CD4-positive, alpha-beta T cell (primary cell): Measurements from ENCODE around the gene HOGA1. TPM values are rescaled to one million over a fixed set of nuclear protein-coding genes. Genes with fewer than 3 reads are reported as not detected.

ENCODE experiments used
- ATAC-seq: fragments of 200-7000 bp; cut with Tn5 transposase; one replicate; pipeline ENCODE4 v1.10.0; 2022; ENCODE audit warnings: mild to moderate bottlenecking; ENCODE audit not compliant: poor library complexity
- CTCF ChIA-PET: fragments of 350-600 bp; sonication (Branson Sonifier 250); formaldehyde crosslinking; loops from one replicate; lab custom pipeline; 2021; ENCODE audit warnings: antibody characterized with exemption, inconsistent platforms; lab: Charles Lee
- POLR2A ChIA-PET: fragments of 350-600 bp; sonication (Branson Sonifier 250); formaldehyde crosslinking; loops from one replicate; lab custom pipeline; 2021; ENCODE audit warnings: antibody characterized with exemption, inconsistent platforms; lab: Charles Lee
- DNase-seq, 14 experiments: peaks; one replicate each; pipeline ENCODE4 v3.0.0-alpha.2; 2013 to 2020; ENCODE audit warnings: mixed read lengths in 2 of 14
- H3K27ac ChIP-seq, 2 donors: one replicate each; pipeline versions ENCODE4 v1.5.1 to v1.7.0; 2013; ENCODE audit warnings: low read length in 2 of 2, low read depth in 1 of 2, mild to moderate bottlenecking in 1 of 2
- H3K27me3 ChIP-seq, 2 experiments: 1 replicate in 1 of 2; 2 replicates in 1 of 2; pipeline versions ENCODE4 v1.6.1 to v1.7.0; 2013; ENCODE audit warnings: low read length in 2 of 2, control low read depth in 1 of 2, mild to moderate bottlenecking in 1 of 2, moderate library complexity in 1 of 2; ENCODE audit not compliant: insufficient read depth in 2 of 2, control insufficient read depth in 1 of 2
- H3K36me3 ChIP-seq: one replicate; pipeline ENCODE4 v1.6.1; 2013; ENCODE audit warnings: low read length, control low read depth; ENCODE audit not compliant: insufficient read depth
- H3K4me1 ChIP-seq: one replicate; pipeline ENCODE4 v1.6.1; 2013; ENCODE audit warnings: low read length, control low read depth; ENCODE audit not compliant: insufficient read depth
- H3K4me3 ChIP-seq: one replicate; pipeline ENCODE4 v1.5.1; 2013; ENCODE audit warnings: mild to moderate bottlenecking, low read length, moderate library complexity
- H3K9me3 ChIP-seq, 2 experiments: 1 replicate in 1 of 2; 2 replicates in 1 of 2; pipeline versions ENCODE4 v1.6.1 to v1.7.0; 2013; ENCODE audit warnings: low read length in 2 of 2, mild to moderate bottlenecking in 2 of 2, control low read depth in 1 of 2, moderate library complexity in 1 of 2; ENCODE audit not compliant: control insufficient read depth in 1 of 2, insufficient read depth in 1 of 2
- H3K27ac Mint-ChIP-seq: one replicate; pipeline ENCODE4 v1.8.0; 2020; ENCODE audit warnings: mixed read lengths
- H3K27me3 Mint-ChIP-seq: one replicate; pipeline ENCODE4 v1.8.0; 2021; ENCODE audit warnings: mixed read lengths
- H3K36me3 Mint-ChIP-seq: one replicate; pipeline ENCODE4 v1.8.0; 2021; ENCODE audit warnings: low read depth, mixed read lengths
- H3K4me1 Mint-ChIP-seq: one replicate; pipeline ENCODE4 v1.8.0; 2021; ENCODE audit warnings: low read depth, mixed read lengths
- H3K4me3 Mint-ChIP-seq: one replicate; pipeline ENCODE4 v1.8.0; 2020; ENCODE audit warnings: mild to moderate bottlenecking, mixed read lengths
- H3K9me3 Mint-ChIP-seq: one replicate; pipeline ENCODE4 v1.8.0; 2020; ENCODE audit warnings: mixed read lengths
- CTCF ChIP-seq: fragments of 200-600 bp; IDR thresholded peaks from one replicate; pipeline ENCODE4 v1.8.0; 2022; ENCODE audit warnings: antibody characterized with exemption, mild to moderate bottlenecking
- intact Hi-C, 2 experiments: fragments of 100-400 bp; cut with DNase I in 1 of 2; cut with micrococcal nuclease in 1 of 2; formaldehyde crosslinking; loops; one replicate each; pipeline versions ENCODE4 v1.15.1 to v1.9.0; 2023 to 2025; cut with DNase I, micrococcal nuclease
- total RNA-seq, 174 experiments: library from RNA in 2 of 174; stranded (reverse) in 2 of 174; gene quantifications; one replicate each; pipeline ENCODE4 v1.2.3 and lab custom pipeline; 2021 to 2026

HOGA1 gene
- total RNA-seq, 2 experiments from 2014 or later, result not detected

DNA sequence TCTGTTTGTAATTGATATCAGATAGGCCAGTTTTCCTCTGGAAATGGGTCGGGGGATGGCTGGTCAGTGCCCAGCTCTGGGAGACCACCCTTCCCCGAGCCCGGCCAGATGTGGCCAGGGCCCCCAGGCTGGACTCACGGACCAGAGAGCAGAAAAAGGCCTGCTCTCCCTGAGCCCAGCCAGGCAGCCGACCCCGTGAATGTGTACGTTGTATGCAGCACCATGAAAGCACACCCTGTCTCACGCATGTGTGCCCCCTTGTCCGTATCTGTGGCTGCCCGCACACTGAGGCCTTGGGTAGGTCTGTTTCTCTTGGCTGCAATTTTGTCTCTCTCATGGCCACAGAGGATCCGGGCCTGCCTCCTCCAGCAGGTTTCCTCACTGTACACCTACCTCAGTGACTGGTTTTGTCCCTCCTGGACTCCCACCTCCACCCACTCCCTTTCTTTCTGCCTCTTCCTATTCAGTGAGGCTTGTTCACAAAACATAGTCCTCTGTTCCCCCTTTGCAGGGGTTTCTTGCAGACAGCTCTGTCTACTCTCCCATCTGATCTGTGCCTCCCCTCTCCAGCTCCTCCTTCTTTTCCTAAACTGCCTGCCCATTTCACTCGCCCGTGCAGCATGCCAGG, 35.2 kb upstream of the HOGA1 start:
- H3K27ac ChIP-seq, result no peak overlapping the region
- no peak for TF ChIP-seq CTCF
- POLR2A ChIA-PET, result no interaction called here
- Mint-ChIP-seq H3K9me3 (no peaks in the 10 kb centered on the region), H3K27me3 (no peaks in the 10 kb centered on the region), H3K4me3 (no peak overlapping the region), H3K27ac (no peak overlapping the region), H3K4me1 (no peaks in the 10 kb centered on the region), H3K36me3 (no peaks in the 10 kb centered on the region)
- no peaks in the 10 kb centered on the region for H3K36me3 ChIP-seq
- CTCF ChIA-PET, result no interaction called here
- no peaks in the 10 kb centered on the region for H3K9me3 ChIP-seq
- ATAC-seq, result no peak
- no peaks in the 10 kb centered on the region for H3K27me3 ChIP-seq
- no peak overlapping the region for H3K4me3 ChIP-seq
- DNase-seq, result no peak
- intact Hi-C loops, result no loop called here
- H3K4me1 ChIP-seq, result peaks cover 4% of the 10 kb centered on the region

- Mint-ChIP-seq H3K9me3 (no peaks in the 10 kb centered on the region), H3K4me1 (no peaks in the 10 kb centered on the region), H3K36me3 (no peaks in the 10 kb centered on the region), H3K27me3 (no peaks in the 10 kb centered on the region), H3K4me3 (no peak overlapping the region), H3K27ac (no peak overlapping the region)
- no peak for TF ChIP-seq CTCF
- Histone ChIP-seq H3K36me3 (no peaks in the 10 kb centered on the region), H3K4me3 (no peak overlapping the region), H3K9me3 (no peaks in the 10 kb centered on the region), H3K27me3 (no peaks in the 10 kb centered on the region), H3K27ac (no peak overlapping the region), H3K4me1 (peaks cover 4% of the 10 kb centered on the region)
- ATAC-seq, result no peak
- DNase-seq, result no peak
- POLR2A ChIA-PET, result no interaction called here
- CTCF ChIA-PET, result no interaction called here
- intact Hi-C loops, result no loop called here
Observed at GRCh38 chr10:97549587-97550322, 34.4 kb upstream of the HOGA1 start.

GRCh38 chr10:97550336-97551149, 33.6 kb upstream of the HOGA1 start:
- no peaks in the 10 kb centered on the region for H3K36me3 Mint-ChIP-seq
- POLR2A ChIA-PET, result no interaction called here
- H3K36me3 ChIP-seq, result no peaks in the 10 kb centered on the region
- peaks cover 0 to under 1% of the 10 kb centered on the region in 2 experiments for H3K9me3 ChIP-seq
- no peak overlapping the region for H3K4me3 Mint-ChIP-seq
- no peak overlapping the region for H3K27ac ChIP-seq
- H3K27ac Mint-ChIP-seq, result no peak overlapping the region
- CTCF ChIA-PET, result no interaction called here
- H3K4me1 Mint-ChIP-seq, result no peaks in the 10 kb centered on the region
- H3K27me3 ChIP-seq, result no peaks in the 10 kb centered on the region
- ATAC-seq (no peak), DNase-seq (no peak)
- no peak for TF ChIP-seq CTCF
- no peak overlapping the region for H3K4me3 ChIP-seq
- no peaks in the 10 kb centered on the region for H3K9me3 Mint-ChIP-seq
- peaks cover 4% of the 10 kb centered on the region for H3K4me1 ChIP-seq
- H3K27me3 Mint-ChIP-seq, result no peaks in the 10 kb centered on the region
- intact Hi-C loops, result no loop called here
